Breast epithelium (tissue), 4 donors: ENCODE data around the gene BRD1. TPM values are rescaled to one million over a fixed set of nuclear protein-coding genes. Genes with fewer than 3 reads are reported as not detected.

ENCODE experiments used
- DNase-seq, 2 donors: peaks; one replicate each; pipeline ENCODE4 v3.0.0-alpha.2; 2019; ENCODE audit warnings: low spot score in 2 of 2
- H3K27ac ChIP-seq, 2 donors: fragments of 200-600 bp; sonication (generic) in 1 of 2; one replicate each; pipeline ENCODE4 v1.5.1; 2016 to 2019; ENCODE audit warnings: mild to moderate bottlenecking in 1 of 2
- H3K27me3 ChIP-seq, 2 donors: fragments of 200-600 bp; sonication (generic) in 1 of 2; one replicate each; pipeline versions ENCODE4 v1.5.1 to v1.6.0; 2017 to 2019; ENCODE audit warnings: control low read depth in 1 of 2, mild to moderate bottlenecking in 1 of 2
- H3K36me3 ChIP-seq: fragments of 200-600 bp; one replicate; pipeline ENCODE4 v1.5.1; 2019
- H3K4me1 ChIP-seq, 2 donors: fragments of 200-600 bp; sonication (generic); one replicate each; pipeline ENCODE4 v1.5.1; 2016 to 2019; ENCODE audit warnings: control low read depth in 1 of 2
- H3K4me3 ChIP-seq, 3 donors: fragments of 200-600 bp; sonication (generic); 1 replicate in 2 of 3; 2 replicates in 1 of 3; pipeline ENCODE4 v1.5.1; 2016 to 2019; ENCODE audit warnings: mild to moderate bottlenecking in 3 of 3, moderate library complexity in 2 of 3
- H3K9me3 ChIP-seq, 2 donors: fragments of 200-600 bp; sonication (generic) in 1 of 2; one replicate each; pipeline ENCODE4 v1.5.1; 2016 to 2019; ENCODE audit warnings: control low read depth in 1 of 2
- CTCF ChIP-seq, 3 donors: fragments of 450-650 bp; IDR thresholded peaks; one replicate each; pipeline ENCODE4 v1.5.1; 2016 to 2017; ENCODE audit warnings: antibody characterized with exemption in 3 of 3, mild to moderate bottlenecking in 3 of 3, moderate library complexity in 3 of 3
- POLR2A ChIP-seq: fragments of 450-650 bp; IDR thresholded peaks from one replicate; pipeline ENCODE4 v1.6.1; 2016; ENCODE audit warnings: antibody characterized with exemption, mild to moderate bottlenecking, moderate library complexity
- POLR2AphosphoS5 ChIP-seq, 3 donors: sonication (generic); formaldehyde crosslinking; IDR thresholded peaks; one replicate each; pipeline ENCODE4 v1.6.1; 2017; ENCODE audit warnings: antibody characterized with exemption in 3 of 3
- intact Hi-C: fragments of 100-400 bp; cut with DNase I; formaldehyde crosslinking; loops from one replicate; pipeline ENCODE4 v1.15.1; 2023; ENCODE audit warnings: low total_unique reads
- total RNA-seq, 3 donors: library from RNA; depleted of rRNA; stranded (reverse); fragments of >200 nt; gene quantifications; one replicate each; pipeline ENCODE4 v1.1.0, GENCODE V29; 2016

The BRD1 gene
- total RNA-seq, 3 donors from 2014 or later, result 33.4 to 35.1 (median 34.1) TPM

GRCh38 chr22:49735411-49735900 is 92.2 kb downstream of the BRD1 start:
- intact Hi-C loops, result no loop called here
- H3K9me3 ChIP-seq, result peaks cover 0 to 15% of the 10 kb centered on the region in 2 donors
- no peak for TF ChIP-seq CTCF (IDR thresholded peaks at IDR 0.05)
- no peak for TF ChIP-seq POLR2AphosphoS5 (IDR thresholded peaks at IDR 0.05)
- TF ChIP-seq POLR2A, result no peak
- peaks cover 0 to 57% of the 10 kb centered on the region in 2 donors for H3K27me3 ChIP-seq
- H3K27ac ChIP-seq, result no peak overlapping the region
- no peaks in the 10 kb centered on the region for H3K4me1 ChIP-seq
- peak in 1 of 2 donors; percentile 40 for DNase-seq
- no peaks in the 10 kb centered on the region for H3K36me3 ChIP-seq
- H3K4me3 ChIP-seq, result no peak overlapping the region

- no peak overlapping the region for H3K27ac ChIP-seq
- intact Hi-C loops, result no loop called here
- H3K36me3 ChIP-seq, result no peaks in the 10 kb centered on the region
- TF ChIP-seq CTCF (IDR thresholded peaks at IDR 0.05), result no peak
- TF ChIP-seq POLR2AphosphoS5 (IDR thresholded peaks at IDR 0.05), result no peak
- TF ChIP-seq POLR2A, result no peak
- H3K9me3 ChIP-seq, result peaks cover 0 to 10% of the 10 kb centered on the region in 2 donors
- H3K4me3 ChIP-seq, result no peak overlapping the region
- peak in 1 of 2 donors; percentile 27 for DNase-seq
- H3K27me3 ChIP-seq, result peaks cover 0 to 61% of the 10 kb centered on the region in 2 donors
- H3K4me1 ChIP-seq, result no peaks in the 10 kb centered on the region
These were observed 92.8 kb downstream of the BRD1 start for GRCh38 chr22:49734882-49735281.

- Histone ChIP-seq H3K36me3 (no peaks in the 10 kb centered on the region), H3K4me3 (no peak overlapping the region), H3K27me3 (peaks cover 0 to 66% of the 10 kb centered on the region in 2 donors), H3K9me3 (peaks cover 0 to 10% of the 10 kb centered on the region in 2 donors), H3K27ac (no peak overlapping the region), H3K4me1 (no peaks in the 10 kb centered on the region)
- DNase-seq, result peak in 1 of 2 donors; percentile 7
- TF ChIP-seq POLR2A (no peak), POLR2AphosphoS5 (IDR thresholded peaks at IDR 0.05) (no peak), CTCF (IDR thresholded peaks at IDR 0.05) (no peak)
- intact Hi-C loops, result no loop called here
These were observed 93.3 kb downstream of the BRD1 start for GRCh38 chr22:49734390-49734789.

- peaks cover 0 to 72% of the 10 kb centered on the region in 2 donors for H3K27me3 ChIP-seq
- H3K36me3 ChIP-seq, result no peaks in the 10 kb centered on the region
- no peak overlapping the region for H3K27ac ChIP-seq
- no peaks in the 10 kb centered on the region for H3K4me1 ChIP-seq
- DNase-seq, result no peak
- H3K4me3 ChIP-seq, result no peak overlapping the region
- peaks cover 0 to 10% of the 10 kb centered on the region in 2 donors for H3K9me3 ChIP-seq
- TF ChIP-seq CTCF (IDR thresholded peaks at IDR 0.05) (no peak), POLR2AphosphoS5 (IDR thresholded peaks at IDR 0.05) (no peak), POLR2A (no peak)
- intact Hi-C loops, result no loop called here
These were observed 94.0 kb downstream of the BRD1 start for GRCh38 chr22:49733631-49734030.

GRCh38 chr22:49730656-49731055 is 97.0 kb downstream of the BRD1 start:
- TF ChIP-seq POLR2A, result no peak
- no peak for TF ChIP-seq POLR2AphosphoS5 (IDR thresholded peaks at IDR 0.05)
- no peak for TF ChIP-seq CTCF (IDR thresholded peaks at IDR 0.05)
- peak in 1 of 2 donors; percentile 24 for DNase-seq
- no peaks in the 10 kb centered on the region for H3K36me3 ChIP-seq
- intact Hi-C loops, result no loop called here
- peaks cover 0 to 10% of the 10 kb centered on the region in 2 donors for H3K9me3 ChIP-seq
- H3K4me3 ChIP-seq, result no peak overlapping the region
- H3K4me1 ChIP-seq, result no peaks in the 10 kb centered on the region
- peaks cover 0 to 78% of the 10 kb centered on the region in 2 donors for H3K27me3 ChIP-seq
- no peak overlapping the region for H3K27ac ChIP-seq
